Amniotic stem cell (primary cell): ENCODE measurements around the gene HEPACAM2.

Experiments
- DNase-seq: peaks from one replicate; lab custom pipeline; 2025; lab: John Stamatoyannopoulos, UW

The HEPACAM2 gene

DNA sequence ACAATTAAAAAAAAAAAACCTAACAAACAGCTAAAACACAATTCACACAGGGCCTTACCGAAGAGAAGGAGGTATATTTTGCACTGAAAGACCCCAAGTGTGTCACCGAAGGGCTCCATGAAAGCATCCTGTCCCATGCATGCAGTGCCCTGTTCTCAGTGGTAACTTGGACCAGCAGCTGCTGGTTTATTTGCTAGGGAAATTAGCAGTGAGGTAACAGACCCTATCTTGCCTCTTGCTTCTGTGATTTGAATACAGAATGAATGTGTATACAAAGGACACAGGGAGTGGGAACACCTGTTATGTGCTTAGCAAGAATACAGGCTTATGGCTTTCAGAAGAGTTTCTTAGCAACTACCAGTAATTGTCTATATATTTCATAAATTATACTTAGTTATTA is at the start of gene HEPACAM2:
Gene HEPACAM2 (minus strand): TSS at position 160 of the 400 bp plus-strand sequence.
- DNase-seq: no peak

DNA sequence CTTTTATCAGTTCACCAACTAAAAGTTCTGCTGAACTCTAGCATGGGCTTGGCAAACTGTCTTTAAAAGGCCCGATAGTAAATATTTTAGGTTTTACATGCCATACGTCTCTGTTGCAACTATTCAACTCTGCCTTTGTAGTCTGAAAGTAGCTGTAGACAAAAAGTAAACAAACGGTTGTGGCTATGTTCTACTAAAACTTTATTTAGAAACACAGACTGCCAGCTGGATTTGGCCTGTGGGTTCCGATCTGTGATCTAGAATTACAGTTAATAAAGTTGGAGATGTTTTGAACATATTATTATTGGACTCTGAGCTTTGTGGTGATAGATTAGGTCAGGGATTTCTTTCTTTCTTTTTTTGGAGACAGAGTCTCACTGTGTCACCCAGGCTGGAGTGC is 39.0 kb upstream of the HEPACAM2 start:
- DNase-seq: no peak

DNA sequence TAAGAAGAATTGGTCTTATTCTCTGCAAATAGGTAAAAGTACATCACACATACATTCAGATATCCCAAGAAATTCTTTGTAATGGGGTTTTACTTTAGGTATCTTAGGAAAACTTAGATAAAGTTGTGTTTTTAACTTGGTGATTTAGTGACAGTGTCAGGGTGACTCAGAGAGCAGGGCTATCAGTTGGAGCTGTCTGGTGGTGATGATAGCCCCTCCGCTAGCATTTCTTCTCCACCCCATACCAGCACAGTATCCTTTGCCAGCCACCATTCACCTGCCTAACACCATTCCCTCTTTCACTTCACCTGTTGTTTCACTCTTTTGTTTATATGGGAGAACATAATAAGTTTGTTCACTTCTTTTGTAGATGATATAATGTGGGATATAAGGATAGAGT is 36.3 kb upstream of the HEPACAM2 start:
- no peak for DNase-seq

- DNase-seq: no peak
These were observed 32.4 kb upstream of the HEPACAM2 start for GRCh38 chr7:93258661-93259060.

GRCh38 chr7:93249491-93250148 is 23.4 kb upstream of the HEPACAM2 start:
- DNase-seq: no peak

DNA sequence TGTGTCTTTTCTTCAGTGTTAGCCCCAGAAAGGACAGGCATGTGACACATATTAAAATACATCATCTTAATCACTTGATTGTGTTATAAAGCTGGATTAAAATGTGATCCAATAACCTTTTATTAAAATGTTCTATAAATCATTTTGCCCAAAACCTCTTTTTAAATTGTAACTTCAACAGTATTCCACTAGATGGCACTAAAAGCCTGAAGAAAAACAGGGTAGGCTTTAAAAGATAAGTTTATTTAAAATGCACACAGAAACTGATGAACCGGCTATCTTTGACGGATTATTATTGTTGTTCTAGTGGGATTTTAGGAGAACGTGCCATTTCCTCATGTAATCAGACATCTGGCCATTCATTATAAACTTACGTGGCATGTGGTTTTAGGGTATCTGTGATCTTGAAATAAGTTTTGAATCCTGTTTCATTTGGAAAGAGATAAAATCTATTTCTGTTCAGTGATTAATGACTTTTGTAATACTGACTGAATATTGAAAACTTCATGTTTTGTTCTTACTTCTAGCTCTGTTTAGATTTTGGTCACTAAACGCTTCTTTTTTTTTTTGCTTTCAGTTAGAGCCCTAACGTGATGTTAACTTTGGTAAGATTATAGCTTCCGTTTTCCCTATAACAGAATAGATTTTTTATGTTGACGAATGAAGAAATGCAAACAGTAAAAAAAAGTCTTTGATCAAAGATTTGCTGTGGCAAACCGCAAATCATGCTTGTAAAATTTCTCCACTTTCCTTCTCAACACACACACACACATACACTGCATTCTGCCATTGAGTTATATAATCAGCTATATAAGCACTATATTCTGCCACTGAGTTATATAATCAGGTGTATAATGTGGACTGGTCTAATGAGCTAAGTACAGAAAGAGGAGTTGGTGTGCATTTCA is 19.5 kb upstream of the HEPACAM2 start:
- DNase-seq: no peak

- DNase-seq: no peak
These were observed 15.8 kb upstream of the HEPACAM2 start for GRCh38 chr7:93242106-93242505.

GRCh38 chr7:93239824-93240223 is 13.6 kb upstream of the HEPACAM2 start:
- no peak for DNase-seq

GRCh38 chr7:93238748-93239147 is 12.5 kb upstream of the HEPACAM2 start:
- no peak for DNase-seq

- no peak for DNase-seq
These were observed 11.9 kb upstream of the HEPACAM2 start for GRCh38 chr7:93238131-93238530.

DNA sequence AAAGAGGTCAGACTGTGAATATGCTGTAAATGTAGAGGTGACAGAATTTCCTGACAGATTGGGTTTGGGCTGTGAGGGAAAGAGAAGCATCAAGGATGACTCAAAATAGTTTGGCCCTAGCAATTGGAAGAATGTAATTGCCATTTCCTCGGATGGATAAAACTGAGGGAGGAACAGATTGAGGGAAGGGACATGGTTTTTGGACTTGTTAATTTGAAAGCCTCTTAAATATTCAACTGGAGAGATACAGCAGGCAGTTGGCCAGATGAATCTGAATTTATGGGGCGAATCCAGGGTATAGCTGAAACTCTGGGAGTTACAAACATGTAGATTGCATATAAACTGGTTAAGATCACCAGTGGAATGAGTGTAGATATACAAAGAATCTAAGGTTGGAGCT is 9.3 kb upstream of the HEPACAM2 start:
- no peak for DNase-seq

- no peak for DNase-seq
These were observed 6.4 kb upstream of the HEPACAM2 start for GRCh38 chr7:93232673-93233018.

DNA sequence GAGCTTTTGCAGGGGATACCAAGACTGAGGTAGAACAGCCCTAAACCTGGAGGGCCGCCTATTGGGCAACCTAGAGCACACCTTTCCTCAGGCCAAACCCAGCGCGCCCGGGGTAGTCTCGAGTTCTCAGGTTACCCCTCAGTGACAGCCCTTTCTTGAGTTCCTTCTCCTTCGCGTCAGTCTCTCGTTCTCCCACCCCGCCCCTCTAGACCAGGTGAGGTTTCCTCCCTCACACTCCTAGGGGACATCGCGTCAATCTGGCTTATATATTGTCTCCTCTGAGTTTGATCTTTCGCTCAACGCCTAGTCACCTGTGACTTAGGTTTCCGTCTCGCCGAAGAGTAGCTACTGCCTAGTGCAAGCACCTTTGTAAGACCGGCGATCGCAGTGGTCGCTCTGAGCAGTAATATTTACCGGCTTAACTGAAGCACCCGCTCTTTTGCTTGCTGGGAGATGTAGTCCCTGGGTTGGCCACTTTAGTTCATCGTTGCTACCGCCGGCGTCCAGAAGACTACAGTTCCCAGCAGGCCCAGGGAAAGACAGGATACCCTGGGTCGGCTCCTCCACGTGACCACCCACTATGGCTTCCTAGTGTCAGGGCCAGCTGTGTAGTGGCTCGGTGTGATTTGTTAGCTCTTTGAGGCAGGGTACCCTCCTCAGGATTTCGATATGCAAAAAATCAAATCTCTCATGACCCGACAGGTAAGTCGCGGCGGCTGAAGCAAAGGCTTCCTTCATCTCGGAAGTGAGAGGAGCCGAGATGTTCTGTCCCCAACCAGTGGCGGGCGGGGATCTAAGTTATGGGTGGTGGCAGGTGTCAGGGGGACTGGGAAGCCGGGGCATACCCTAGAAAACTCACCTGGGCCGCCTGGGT is 5.8 kb upstream of the HEPACAM2 start, which contains the start of gene VPS50:
Gene VPS50 (plus strand): TSS at position 568 of the 874 bp plus-strand sequence. CDS start 102 bp downstream, at position 670.
- peak; percentile 88 for DNase-seq

GRCh38 chr7:93231259-93231658 is 5.0 kb upstream of the HEPACAM2 start:
- DNase-seq: no peak

GRCh38 chr7:93228302-93228701 is 2.0 kb upstream of the HEPACAM2 start:
- DNase-seq: peak; percentile 70

DNA sequence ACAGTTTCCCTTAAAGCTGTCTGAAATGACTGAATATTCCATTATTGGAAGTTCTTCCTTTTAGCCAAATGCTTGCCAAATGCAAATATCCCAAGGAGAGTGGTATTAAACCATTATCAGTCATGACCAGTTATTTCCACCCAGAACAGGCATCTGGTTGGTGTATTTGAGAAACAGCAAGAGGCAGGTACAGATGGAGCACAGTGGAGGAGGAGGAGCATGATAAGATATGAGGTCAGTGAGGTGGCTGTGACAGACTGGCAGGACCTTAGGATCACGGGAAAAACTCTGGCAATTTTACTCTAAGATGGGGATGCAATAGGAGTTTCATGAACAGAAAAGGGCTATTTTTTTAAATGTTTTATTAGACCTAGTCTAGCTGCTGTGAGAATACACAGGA is 6.4 kb downstream of the HEPACAM2 start:
- no peak for DNase-seq

DNA sequence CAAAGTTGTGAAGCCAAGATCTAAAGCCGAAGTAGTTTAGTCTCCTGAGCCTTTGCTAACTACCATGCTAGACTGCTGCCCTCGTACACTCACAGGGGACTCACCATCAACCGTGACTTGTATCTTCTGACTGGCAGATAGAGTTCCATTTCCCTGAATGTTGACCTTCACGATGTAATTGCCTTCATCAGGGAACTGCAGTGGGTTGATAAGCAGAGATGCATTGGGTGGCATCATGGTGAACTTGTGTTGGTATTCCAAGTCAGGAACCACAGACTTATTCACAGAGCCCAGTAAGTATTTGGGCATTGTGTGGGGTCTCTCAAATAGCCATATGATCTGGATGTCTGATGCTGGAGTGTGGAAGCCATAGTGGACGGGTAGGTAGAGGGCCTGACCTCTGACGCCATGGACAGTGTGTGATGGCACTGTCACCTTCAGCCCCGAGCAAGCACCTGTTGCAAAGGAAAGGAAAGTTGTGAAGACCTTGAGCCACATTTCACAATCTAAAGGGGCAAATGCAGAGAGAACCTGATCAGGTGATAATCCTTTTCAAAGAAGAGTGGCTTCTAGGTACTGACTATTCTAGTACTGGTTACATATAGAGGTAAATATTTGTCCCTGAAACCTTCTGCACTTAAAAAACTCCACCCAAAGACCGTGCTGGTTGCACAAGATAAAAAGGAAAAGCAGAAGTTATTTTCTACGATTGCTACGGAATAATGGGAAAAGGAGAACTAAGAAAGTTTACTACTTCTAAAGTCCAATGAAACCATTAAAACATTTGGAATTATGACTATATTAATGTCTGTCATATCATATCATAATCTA is 7.1 kb downstream of the HEPACAM2 start:
- DNase-seq: no peak

DNA sequence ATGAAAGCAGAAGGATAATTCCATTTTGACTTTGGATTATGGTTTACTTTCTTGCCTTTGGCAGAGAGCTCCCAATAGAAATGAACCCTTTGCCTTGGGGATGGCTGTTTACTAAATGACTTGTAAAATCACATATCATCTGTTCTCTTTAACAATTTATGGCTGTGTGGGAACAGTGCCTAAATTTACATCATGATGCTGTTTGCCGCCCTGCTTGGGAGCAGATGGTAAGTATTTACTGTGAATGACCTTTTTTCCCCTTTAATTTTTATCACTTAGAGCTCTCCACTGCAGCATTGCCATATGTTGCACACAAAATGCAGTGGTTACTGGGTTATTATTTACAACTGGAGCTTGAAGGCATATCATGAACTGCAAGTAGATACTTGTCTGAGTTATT is 13.4 kb downstream of the HEPACAM2 start:
- DNase-seq: no peak

DNA sequence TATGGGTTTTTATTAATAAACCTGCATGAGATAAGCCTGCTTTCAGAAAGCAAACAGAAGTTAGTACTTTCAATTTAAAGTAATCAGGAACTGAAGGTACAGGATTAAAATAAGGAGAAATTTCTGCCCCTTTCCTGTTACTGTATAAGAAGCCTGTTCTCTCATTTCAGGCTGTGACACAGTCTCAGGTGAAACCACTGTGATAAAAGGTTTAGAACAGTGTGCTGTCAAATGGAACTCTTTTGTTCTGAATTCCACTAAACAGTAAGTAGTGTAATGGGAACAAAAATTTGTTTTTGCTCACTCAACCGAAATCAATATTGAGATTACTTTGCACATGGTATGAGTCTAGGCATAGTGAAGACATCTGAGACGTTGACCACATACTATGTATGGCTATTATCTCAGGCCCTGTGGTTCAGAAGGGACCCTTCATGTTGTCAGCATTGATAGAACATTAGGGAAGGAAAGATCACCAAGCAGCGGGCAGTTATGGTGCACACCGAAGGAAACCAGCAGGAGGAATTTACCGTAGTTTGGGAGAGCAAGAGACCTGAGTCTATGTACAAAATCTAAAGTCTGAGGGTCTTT is 14.9 kb downstream of the HEPACAM2 start:
- DNase-seq: no peak

- no peak for DNase-seq
These were observed 21.2 kb downstream of the HEPACAM2 start for GRCh38 chr7:93205046-93205445.

DNA sequence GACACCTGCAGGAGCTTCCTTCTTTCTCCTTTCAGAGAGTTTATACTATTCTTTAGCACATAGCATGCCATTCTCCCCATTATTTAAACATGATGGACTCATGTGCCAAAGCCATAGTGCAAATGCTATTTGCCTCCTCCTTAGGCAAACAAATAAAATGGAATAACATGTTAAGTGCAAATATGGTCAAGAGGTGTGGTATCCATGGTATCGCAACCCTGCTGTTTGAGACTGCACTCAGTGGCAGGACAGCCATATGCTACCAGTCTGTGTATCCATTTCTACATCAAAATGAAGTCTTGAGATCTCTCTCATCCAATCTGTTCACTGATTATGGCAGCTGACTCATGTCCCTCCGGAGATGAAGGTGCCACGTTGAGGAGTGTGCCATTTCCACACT is 22.8 kb downstream of the HEPACAM2 start:
- no peak for DNase-seq
